Retina (tissue), 1 donor: ENCODE data around the gene TRIM60.
"Not testable (repeated sequence)": the region's sequence is repeated elsewhere in the genome, so short reads cannot be mapped to it uniquely, and the experiment has no call there.

ENCODE experiments used
- DNase-seq: peaks from one replicate; pipeline ENCODE4 v3.0.0-alpha.2; 2016

The TRIM60 gene

DNA sequence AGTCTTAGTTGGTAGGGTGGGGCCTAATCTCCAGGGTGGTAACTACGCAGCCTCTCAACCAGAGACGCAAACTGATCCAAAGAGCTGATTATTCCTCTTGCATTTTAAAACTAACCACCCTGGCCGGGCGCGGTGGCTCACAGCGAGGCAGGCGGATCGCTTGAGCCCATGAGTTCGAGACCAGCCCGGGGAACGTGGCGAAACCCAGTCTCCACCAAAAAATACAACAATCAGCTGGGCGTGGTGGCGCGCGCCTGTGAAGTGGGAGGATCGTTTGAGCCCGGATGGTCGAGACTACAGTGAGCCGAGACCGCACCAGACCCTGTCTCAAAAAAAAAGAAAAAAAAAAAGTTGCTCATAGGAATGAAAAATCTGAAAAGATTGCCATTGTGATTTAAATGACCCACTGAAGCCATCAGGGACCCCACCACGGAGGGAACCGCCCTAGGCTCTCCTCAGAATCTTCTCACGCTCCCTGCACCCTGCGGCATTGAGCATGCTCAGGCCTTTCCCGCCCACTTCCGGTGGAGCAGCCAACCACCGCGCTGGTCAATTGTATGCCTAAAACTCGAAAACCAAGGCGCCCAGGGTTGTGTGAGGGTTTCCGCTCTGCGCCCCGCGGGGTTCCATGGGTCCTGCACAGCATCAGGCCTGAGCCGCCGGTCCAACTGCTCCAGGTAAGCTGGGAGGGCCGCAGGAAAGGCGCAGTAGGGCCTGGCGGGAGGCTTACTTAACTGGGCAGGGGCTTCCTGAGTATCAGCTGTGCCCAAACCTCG is at the start of gene TRIM60:
TRIM60 (plus strand) TSS at position 564 of the 776 bp plus-strand sequence. CDS start 8,074 bp downstream, outside the sequence.
- no peak for DNase-seq

DNA sequence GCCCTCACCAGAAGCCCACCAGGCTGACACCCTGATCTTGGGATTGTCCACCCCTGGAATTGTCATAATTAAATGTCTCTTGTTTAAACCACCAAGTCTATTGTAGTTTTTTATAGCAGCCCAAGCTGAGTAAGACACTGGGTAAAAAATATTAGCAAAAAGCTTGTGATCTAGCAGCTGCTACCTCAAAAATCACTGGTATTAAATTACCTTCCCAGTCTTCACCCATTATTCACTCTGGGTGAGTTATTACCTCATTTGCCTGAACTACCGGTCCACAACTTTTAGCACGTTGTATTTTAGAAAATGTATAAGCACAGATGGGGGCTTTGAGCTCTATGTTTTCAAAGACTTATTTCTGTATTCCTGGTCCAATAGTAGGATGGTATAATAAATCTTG is 42.3 kb upstream of the TRIM60 start:
- DNase-seq = no peak

DNA sequence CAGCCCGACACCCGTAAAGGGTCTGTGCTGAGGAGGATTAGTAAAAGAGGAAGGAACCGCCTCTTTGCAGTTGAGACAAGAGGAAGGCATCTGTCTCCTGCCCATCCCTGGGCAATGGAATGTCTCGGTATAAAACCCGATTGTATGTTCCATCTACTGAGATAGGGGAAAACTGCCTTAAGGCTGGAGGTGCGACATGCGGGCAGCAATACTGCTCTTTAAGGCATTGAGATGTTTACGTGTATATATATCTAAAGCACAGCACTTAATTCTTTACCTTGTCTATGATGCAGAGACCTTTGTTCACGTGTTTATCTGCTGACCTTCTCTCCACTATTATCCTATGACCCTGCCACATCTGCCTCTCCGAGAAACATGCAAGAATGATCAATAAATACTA is 41.0 kb upstream of the TRIM60 start:
- not testable (repeated sequence) for DNase-seq

DNA sequence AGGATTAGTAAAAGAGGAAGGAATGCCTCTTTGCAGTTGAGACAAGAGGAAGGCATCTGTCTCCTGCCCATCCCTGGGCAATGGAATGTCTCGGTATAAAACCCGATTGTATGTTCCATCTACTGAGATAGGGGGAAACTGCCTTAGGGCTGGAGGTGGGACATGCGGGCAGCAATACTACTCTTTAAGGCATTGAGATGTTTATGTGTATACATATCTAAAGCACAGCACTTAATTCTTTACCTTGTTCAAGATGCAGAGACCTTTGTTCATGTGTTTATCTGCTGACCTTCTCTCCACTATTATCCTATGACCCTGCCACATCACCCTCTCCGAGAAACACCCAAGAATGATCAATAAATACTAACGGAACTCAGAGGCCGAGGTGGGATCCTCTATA is 35.7 kb upstream of the TRIM60 start:
- not testable (repeated sequence) for DNase-seq

DNA sequence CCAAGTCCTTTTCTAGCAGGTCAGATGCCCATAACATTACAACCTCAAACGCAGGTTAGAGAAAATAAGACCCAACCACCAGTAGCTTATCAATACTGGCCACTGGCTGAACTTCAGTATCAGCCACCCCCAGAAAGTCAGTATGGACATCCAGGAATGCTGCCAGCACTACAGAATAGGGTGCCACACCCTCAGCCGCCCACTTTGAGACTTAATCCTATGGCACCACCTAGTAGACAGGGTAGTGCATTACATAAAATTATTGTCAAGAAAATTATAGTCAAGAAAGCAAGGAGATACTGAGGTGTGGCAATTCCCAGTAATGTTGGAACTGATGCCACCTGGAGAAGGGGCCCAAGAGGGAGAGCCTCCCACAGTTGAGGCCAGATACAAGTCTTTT is 34.5 kb upstream of the TRIM60 start:
- DNase-seq = no peak

DNA sequence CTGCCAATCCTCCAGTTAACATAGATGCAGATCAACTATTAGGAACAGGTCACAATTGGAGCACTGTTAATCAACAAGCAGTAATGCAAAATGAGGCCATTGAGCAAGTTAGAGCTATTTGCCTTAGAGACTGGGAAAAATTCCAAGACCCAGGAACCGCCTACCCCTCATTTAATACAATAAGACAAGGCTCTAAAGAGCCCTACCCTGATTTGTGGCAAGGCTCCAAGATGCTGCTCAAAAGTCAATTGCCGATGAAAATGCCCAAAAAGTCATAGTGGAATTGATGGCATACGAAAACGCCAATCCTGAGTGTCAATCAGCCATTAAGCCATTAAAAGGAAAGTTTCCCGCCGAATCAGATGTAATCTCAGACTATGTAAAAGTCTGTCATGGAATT is 33.9 kb upstream of the TRIM60 start:
- no peak for DNase-seq

DNA sequence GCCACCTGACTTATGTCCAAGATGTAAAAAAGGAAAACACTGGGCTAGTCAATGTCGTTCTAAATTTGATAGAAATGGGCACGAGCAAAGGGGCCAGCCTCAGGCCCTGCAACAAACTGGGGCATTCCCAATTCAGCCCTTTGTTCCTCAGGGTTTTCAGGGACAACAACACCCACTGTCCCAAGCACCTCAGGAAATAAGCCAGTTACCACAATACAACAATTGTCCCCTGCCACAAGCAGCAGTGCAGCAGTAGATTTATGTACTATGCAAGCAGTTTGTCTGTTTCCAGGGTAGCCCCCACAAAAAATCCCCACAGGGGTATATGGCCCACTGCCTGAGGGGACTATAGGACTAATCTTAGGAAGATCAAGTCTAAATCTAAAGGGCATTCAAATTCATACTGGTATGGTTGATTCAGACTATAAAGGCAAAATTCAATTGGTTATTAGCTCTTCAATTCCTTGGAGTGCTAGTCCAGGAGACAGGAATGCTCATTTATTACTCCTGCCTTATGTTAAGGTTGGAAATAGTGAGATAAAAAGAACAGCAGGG is 33.2 kb upstream of the TRIM60 start:
- not testable (repeated sequence) for DNase-seq

DNA sequence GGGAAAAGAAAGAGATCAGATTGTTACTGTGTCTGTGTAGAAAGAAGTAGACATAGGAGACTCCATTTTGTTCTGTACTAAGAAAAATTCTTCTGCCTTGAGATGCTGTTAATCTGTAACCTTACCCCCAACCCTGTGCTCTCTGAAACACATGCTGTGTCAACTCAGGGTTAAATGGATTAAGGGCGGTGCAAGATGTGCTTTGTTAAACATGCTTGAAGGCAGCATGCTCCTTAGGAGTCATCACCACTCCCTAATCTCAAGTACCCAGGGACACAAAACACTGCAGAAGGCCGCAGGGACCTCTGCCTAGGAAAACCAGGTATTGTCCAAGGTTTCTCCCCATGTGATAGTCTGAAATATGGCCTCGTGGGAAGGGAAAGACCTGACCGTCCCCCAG is 29.8 kb upstream of the TRIM60 start:
- not testable (repeated sequence) for DNase-seq

DNA sequence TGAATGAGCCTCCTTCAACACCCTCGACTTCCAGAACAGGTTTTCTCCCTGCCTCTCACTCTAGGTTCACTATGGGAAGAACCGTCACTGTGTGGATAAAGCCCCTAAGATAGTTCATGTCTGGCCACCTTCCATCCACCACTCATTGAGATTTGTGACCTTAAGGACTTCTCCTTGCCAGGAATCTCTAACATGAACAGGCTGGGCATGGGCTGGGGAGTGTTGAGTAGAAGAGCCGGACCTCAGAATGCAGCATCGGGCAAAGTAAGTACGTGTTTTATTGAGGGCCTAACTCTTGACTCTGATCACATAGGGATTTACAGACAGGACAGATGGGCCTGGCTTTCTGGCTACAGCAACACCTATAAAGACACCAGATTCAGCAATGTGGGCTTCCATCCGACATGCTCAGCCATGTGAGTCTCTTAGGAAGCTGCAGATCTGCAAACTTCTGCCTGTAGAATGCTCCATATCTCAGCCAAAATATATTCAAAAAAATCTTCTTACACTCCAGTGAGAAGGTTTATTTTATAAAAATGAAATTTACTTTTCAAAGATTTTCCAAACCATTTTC is 26.4 kb upstream of the TRIM60 start:
- no peak for DNase-seq

DNA sequence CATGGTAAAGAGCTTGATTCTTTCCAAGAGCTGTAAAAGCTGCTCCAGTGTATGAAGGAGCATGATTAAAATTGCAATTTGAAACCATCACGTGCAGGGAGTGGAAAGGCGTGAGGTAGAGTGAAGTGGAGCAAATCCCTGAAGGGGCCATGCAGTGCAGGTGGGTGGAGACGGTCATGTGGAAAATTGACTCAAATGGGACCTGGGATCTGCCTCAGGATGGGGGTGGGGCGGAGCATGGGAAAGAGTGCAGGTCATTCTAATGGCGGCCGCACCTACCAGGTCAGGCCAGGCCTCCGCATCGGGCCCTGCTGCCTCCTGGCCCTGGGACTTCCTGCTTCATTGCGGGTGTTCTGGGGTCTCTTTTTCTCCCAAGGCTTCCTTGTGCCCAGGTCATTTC is 25.3 kb upstream of the TRIM60 start:
- DNase-seq = no peak

DNA sequence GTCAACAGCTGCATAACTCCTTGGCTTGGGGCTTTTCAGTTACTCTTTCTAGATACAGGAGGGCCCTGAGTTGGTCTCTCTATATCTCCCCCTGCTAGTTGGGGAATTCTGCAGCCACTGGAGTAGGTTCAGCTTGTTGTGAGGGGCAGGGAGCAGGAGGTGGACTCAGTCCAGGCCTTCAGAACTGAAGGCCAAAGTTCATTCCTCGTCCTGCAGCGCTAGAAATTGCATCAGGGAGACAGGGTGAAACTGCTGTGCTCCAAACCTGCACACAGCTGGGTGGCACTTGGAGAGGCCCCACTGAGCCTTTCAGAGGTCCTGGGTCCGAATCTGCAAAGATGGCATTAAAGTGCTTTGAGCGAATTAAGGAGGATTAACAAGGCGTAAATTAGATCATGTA is 24.9 kb upstream of the TRIM60 start:
- no peak for DNase-seq

DNA sequence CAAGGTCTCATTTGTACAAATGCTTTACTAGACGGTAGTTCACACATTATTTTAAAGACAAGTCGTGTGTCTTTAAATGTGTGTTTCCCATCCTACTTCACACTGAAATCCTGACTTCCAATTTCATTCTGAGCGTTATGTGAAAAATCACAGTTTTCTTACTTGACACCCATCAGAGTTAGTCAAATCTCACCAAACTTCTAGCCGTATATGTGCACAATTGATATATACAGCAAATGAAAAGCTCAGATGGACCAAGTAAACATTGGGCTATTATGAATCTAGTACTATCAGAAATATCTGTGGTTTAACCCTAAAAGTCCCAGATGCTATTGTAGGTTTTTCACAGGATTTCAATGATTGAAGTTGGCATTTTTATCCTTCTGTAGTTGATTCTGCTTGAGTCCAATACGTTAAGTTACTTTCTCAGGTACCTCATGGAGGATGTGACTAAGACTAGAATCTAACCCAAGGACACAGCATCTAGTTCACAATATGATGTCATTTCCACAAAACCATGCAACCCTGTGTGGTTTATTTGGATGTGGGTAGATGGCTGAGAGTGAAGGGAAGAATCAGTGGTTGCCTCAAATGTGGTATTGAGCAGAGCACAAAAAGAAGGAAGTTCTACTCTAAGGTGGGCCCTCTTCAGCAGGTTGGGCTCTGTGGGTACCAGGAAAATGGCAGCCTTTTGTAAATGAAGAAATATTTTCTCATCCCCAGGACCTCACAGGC is 22.1 kb upstream of the TRIM60 start:
- DNase-seq = no peak

DNA sequence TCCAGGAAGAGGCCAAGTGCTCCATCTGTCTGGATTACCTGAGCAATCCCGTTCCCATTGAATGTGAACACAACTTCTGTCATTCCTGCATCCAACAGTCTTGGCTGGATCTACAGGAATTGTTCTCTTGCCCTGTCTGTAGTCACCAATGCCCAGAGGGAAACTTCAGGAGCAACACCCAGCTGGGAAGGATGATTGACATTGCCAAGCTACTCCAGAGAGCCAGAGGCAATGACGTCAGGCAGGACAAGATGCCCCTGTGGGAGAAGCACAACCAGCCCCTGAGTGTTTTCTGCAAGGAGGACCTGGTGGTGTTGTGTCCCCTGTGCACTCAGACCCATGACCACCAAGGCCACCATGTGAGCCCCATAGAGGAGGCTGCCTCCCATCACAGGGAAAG is 21.3 kb upstream of the TRIM60 start:
- DNase-seq = no peak

DNA sequence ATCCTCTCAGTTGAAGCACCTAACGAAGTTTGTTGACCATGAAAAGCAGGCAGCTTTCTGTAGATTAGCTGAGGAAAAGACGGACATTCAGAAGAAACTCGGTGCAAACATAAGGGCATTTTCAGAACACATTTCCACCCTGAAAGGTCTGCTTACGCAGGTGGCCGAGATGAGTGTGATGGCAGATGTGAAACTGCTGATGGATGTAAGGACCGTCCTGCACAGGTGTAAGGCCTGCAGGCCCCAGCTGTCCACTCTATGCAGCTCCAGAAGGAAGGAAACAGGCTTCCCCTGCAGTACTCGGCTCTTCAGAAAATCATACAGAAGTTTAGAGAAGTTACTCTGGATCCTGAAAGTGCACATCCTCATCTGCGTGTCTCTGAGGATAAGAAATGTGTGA is 20.8 kb upstream of the TRIM60 start:
- no peak for DNase-seq

DNA sequence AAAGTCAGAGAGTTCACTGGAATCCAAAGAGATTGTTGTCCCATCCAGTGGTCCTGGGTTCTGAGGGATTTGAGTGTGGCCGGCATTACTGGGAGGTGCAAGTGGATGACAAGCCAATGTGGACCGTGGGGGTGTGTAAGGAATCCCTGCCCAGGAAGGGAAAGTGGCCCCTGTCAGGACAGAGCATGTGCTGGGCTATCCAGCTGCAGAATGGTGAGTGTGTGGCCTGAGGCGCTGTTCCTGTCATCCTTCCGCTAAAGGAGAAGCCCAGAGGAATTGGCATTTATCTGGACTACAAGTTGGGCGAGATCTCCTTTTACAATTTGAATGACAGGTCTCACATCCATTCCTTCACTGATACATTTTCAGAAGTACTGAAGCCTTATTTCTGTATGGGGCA is 20.4 kb upstream of the TRIM60 start:
- DNase-seq = no peak

DNA sequence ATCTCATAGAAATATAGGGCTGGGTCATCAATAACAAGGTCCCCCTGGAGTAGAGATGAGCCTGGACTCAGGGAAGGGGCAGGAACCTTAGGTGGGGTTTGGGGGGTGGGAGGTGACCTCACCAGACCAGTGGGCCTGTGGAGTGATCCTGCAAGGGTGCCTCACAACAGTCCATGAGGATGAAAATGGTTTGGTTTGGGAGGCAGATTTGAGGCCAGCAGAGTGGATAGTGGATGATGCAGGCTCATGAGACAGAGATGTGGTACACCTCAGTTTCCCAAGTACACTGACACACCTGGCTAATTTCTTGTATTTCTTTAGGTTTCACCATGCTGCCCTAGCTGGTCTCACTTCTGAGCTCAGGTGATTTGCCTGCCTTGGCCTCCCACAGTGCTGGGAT is 18.1 kb upstream of the TRIM60 start:
- no peak for DNase-seq

DNA sequence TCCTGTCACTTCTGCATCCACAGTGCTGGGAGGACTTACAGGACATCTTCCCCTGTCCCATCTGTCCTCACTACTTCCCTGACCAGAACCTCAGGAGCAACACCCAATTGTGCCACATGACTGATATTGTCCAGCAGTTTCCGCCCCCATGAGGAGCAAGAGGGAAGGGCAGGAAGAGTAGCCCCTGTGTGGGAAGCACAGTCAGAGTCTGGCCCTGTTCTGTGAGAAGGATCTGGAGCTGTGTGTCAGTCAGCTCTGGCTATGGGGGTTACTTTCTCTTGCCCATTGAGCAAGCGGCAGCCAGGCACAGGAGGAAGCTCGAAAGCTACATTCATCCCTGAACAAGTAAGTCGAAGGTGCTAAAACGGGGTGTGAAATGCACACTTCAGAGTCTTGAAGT is 14.8 kb upstream of the TRIM60 start:
- DNase-seq = no peak

DNA sequence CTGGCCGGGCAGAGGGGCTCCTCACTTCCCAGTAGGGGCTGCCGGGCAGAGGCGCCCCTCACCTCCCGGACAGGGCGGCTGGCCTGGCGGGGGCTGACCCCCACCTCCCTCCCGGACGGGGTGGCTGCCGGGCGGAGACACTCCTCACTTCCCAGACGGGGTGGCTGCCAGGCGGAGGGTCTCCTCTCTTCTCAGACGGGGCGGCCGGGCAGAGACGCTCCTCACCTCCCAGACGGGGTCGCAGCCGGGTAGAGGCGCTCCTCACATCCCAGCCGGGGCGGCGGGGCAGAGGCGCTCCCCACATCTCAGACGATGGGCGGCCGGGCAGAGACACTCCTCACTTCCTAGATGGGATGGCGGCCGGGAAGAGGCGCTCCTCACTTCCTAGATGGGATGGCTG is 11.8 kb upstream of the TRIM60 start:
- not testable (repeated sequence) for DNase-seq

DNA sequence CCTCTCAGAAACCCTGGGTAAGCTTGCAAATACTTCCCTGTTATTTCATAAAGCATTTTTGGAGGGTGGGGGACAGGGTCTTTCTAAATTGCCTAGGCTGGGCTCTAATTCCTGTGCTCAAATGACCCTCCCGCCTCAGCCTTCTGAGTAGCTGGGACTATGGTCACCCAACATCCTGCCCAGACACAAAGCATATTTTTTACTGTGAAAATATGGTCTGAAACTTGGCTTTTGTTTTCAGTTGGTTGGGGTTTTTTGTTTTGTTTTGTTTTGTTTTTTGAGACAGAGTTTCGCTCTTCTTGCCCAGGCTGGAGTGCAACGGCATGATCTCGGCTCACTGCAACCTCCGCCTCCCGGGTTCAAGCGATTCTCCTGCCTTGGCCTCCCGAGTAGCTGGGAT is 6.0 kb upstream of the TRIM60 start:
- not testable (repeated sequence) for DNase-seq

DNA sequence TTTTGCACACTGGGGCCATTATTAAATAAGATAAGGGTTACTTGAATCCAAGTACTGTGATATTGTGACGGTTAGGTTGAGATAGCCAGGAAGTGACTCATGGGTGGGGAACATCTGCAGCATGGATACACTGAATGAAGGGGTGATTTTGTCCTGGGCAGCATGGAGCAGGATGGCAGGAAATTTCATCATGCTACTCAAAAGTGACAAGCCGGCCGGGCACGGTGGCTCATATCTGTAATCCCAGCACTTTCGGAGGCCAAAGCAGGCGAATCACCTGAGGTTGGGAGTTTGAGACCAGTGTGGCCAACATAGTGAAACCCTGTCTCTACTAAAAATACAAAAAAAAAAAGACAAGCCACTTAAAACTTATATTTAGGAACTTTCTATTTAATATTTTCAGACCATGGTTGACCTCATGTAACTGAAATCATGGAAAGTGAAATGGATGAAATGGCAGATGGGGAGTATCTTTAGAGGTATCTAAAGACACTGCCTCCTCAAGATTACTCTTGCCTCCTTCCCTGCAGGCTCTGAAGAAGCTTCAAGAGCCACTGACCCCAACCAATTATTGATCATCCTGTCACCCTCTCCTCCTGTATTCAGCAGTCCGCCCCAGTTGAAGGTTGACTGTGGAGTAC is 3.9 kb upstream of the TRIM60 start:
- no peak for DNase-seq

DNA sequence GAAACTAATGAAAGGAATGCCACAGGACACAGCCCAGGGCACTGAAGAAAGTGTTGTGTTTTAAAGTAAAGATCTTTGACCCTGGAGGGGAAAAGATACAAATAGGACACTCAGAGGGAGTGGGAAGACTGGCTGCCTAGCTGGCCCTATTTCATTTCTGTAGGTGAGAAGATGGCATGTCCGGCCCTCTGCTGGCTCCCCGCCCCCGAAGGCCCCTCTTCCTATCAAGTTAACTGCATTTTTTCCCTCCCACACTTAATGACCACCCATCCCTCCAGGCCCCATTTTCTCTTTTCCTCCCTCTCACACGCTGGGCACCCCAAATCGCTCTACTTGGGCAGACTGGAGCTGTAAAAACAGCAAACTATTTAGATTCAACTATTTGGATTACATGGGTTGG is 16.4 kb downstream of the TRIM60 start:
- no peak for DNase-seq

DNA sequence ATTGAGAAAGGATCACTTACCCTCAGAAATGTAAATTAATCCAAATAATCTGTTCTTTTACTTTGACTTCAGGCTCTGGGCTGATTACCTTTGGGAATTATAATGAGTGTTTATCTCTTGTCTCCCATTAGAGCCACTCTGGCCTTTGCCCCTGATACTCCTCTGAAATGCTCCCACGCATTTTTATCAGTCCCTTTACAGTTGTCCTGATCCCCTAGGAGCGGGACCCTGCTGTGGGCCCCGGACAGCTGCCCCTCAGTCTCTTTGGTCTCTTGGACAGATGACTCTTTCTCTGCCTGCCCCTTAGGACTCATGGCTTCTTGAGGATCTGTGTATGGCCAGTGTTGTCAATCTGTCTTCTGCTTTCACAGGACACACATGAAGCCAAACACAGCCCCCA is 20.8 kb downstream of the TRIM60 start:
- no peak for DNase-seq

DNA sequence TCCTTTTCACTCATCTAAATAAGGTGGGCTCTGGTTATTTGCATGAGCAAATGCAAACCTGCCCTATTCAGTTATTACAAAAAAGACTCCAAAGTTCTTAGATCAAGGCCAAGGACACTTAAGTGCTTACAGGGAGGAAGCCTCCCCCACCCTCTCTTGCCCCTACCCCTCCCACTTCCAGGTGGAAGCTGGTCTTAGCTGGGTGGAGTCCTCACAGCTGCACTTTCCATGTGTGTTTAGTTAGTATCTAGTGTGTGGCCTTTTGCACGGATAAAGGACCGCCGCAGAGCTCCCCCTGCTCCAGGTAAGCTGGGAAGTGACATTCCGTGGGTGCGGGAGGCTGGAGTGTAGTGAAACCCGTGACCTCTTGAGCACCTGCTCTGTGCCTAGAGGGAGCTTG is 21.8 kb downstream of the TRIM60 start, which contains the start of gene TRIM75:
TRIM75 (plus strand) TSS at position 222 of the 400 bp plus-strand sequence. CDS start 5,282 bp downstream, outside the sequence.
- no peak for DNase-seq
